ENCODE measurements around the gene PTTG1.

- peak; percentile 97 to 99 for TF ChIP-seq CTCF (conservative IDR thresholded peaks at IDR 0.05; ENCODE audit: low read depth in 2 of 2)
- TF ChIP-seq EZH2 (IDR thresholded peaks at IDR 0.05; ENCODE audit: low read depth, unreplicated experiment), result no peak
- no peak for TF ChIP-seq CREB1 (CRISPR knock-in tag; IDR thresholded peaks at IDR 0.05; ENCODE audit: low read depth)
- no peak for TF ChIP-seq POLR2AphosphoS5 (IDR thresholded peaks at IDR 0.05; ENCODE audit: low read depth)
Observed at GRCh38 chr5:160438316-160439204, 16.9 kb downstream of the PTTG1 start.
